IMR-90 (cell line): Measurements from ENCODE around the gene PALLD. TPM values are rescaled to one million over a fixed set of nuclear protein-coding genes. Genes with fewer than 3 reads are reported as not detected.

Experiments used
- ELK1 ChIP-seq: fragments of 150-350 bp; IDR thresholded peaks from 2 replicates; pipeline ENCODE4 v1.6.1; 2016; ENCODE audit warnings: low read depth, mild to moderate bottlenecking, low read length, moderate library complexity, borderline replicate concordance
- SMC3 ChIP-seq: fragments of 150-350 bp; IDR thresholded peaks from 2 replicates; pipeline ENCODE4 v1.6.1; 2016; ENCODE audit warnings: low read depth, mild to moderate bottlenecking, antibody characterized with exemption, low read length, moderate library complexity
- polyA plus RNA-seq, 3 experiments: library from polyadenylated mRNA; depleted of rRNA; stranded (reverse); fragments of >200 nt; gene quantifications; 2 replicates each; pipeline ENCODE4 v1.2.3, GENCODE V29; 2012; ENCODE audit warnings: low replicate concordance in 1 of 3
- total RNA-seq: library from RNA; depleted of rRNA; stranded (reverse); fragments of >200 nt; gene quantifications from 2 replicates; pipeline ENCODE4 v1.2.3, GENCODE V29; 2012

Gene PALLD
- total and polyA plus RNA-seq, 2 of the 4 experiments (the other 2 are of a cell fraction): 91.0 to 91.9 TPM

GRCh38 chr4:168560184-168561180 is 63.6 kb downstream of the PALLD start (continued):
- TF ChIP-seq ELK1 (no peak), SMC3 (no peak)
